ENCODE data around the gene LYPD6B.
"Not testable (repeated sequence)": the region's sequence is repeated elsewhere in the genome, so short reads cannot be mapped to it uniquely, and the experiment has no call there.

The LYPD6B gene

DNA sequence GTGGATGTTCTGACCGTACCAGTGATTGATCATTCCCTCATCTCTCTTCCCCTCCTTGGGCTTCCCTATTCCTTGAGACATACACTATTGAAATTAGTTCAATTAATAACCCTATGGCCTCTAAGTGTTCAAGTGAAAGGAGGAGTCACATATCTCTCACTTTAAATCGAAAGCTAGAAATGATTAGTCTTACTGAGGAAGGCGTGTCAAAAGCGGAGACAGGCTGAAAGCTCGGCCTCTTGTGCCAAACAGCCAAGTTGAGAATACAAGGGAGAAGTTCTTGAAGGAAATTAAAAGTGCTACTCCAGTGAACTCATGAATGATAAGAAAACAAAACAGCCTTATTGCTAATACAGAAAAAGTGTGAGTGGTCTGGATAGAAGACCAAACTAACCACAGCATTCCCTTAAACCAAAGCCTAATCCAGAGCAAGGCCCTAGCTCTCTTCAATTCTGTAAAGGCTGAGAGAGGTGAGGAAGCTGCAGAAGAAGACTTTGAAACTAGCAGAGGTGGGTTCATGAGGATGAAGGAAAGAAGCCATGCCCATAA lies 147.5 kb downstream of the LYPD6B start:
- in situ Hi-C loops (cut with HindIII; ENCODE audit: low sequenced_read_pairs): no loop called here

DNA sequence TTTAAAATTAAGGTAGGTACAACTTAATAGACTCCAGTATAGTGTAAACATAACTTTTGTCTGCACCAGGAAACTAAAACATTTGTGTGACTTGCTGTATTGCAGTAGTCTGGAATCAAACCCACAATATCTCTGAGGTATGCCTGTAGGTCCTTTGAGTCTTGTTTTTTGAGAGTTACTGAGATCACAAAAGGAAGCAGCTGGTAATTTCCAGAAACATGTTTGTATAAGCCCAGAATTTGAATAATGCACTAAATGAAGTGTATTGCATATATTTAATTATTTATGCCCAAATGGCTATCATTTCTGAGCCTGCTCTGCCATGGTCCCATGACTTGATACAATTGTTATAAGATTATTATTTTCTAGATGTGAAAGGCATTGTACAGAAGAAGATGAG lies 148.6 kb downstream of the LYPD6B start:
- in situ Hi-C loops (cut with HindIII; ENCODE audit: low sequenced_read_pairs): no loop called here

DNA sequence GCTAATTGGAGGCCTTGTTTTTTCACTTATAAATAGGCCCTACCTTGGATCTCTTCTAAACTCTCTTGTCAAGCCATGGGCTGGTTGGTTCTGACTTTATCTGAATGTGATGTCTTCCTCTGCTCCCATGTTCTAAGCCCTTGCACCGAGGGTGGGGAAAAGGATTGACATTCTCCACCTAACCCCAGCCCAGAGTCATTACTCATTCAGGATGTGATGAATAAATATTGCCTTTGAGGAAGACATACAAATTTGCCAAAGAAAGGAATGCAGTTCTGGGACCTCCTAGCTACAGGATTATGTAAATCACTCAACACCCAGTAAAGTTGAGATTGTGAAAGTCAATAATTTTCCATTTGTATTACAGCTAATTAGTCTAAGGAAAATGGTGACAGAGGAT lies 149.8 kb downstream of the LYPD6B start:
- in situ Hi-C loops (cut with HindIII; ENCODE audit: low sequenced_read_pairs): no loop called here

DNA sequence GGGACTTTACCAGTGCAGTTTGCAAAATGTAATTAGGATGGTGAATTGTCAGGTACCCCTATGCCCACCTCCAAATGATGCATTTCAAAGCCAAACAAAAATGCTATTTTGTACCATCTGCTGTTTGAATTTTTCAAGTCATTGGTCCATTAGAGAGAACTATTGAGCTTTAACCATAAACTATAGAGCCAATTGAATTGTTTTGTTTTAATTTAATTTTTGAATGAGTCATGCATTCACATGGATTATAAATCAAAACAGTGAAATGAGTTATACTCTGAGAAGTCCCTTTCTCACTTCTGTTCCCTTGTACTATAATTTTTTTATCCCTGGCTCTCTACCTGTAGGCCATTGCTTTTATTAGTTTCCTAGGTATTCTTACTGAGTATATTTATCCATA lies 151.3 kb downstream of the LYPD6B start:
- in situ Hi-C loops (cut with HindIII; ENCODE audit: low sequenced_read_pairs): no loop called here

DNA sequence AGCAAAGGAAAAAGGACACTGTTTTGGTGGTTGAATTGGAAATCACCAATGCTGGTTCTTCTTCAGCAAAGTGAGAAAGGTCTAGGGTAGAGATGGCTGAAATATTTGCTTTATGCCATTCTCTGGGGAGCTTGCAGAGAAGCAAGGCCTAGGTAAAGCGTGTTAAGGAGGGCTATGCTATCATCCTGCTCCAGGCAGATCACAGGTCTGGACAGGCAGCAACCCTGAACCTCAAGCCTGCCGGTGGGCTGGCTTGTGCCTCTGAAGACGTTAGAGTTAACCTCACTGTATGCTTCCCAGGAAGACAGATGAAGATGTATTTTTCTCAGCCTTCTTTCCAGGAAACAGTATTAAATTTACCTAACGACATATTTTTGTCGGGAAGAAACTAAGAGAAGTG lies 153.4 kb downstream of the LYPD6B start:
- in situ Hi-C loops (cut with HindIII; ENCODE audit: low sequenced_read_pairs): no loop called here

DNA sequence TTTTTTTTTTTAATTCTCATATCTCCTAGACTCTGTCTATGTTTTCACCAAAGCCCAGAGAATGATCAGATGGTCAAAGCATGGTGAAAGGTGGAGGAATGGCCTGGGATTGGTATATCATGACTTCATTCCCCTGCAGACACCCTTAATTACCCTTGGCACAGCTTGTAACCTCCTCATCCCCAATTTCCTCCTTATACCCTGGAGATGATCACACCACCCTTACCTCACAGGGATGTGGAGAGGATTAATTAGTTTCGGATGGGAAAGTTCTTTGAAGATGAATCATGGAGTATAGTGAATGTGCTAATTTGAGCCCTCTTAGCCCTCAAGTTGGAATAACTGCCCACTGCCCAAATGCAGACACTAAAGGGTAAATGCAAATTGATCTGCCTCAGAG lies 153.9 kb downstream of the LYPD6B start:
- in situ Hi-C loops (cut with HindIII; ENCODE audit: low sequenced_read_pairs): no loop called here

DNA sequence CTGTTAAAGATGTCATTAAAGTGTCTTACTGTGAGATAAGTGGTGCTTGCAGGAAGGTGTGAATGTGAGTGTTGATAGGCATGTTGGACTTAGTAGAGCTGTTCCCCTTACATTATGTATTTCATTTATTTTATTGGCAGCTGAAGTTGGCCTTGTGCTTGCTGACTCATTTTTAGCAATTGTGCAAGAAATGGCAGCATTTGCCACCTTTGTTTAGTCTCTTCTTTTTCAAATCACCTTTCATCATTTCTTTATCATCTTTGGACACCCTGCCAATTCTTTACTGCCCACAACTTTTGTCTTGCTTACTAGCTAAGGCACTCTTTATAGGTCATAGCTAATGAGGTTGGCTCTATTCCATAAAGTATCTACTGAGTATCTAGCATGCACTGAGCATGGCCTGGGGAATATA lies 161.6 kb downstream of the LYPD6B start:
- in situ Hi-C loops (cut with HindIII; ENCODE audit: low sequenced_read_pairs): no loop called here

DNA sequence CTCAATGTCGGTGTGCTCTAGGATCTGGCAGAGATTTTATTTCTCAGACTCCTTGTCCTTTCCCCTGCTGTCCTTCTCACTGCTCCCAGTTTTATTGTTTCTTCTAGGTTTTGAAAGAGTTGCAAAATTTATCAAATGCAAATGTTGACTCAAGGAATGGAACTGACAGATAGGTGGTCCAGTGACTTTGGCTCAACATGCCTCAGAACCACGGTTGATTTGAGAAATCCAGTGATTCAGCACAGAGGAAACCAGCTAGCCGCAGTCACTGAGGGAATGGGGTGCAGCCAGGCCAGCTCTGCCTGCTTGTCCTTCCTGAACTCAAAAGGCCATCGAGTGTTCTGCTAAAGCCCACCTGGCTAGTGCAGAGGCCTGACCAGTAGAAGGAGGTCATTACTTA lies 166.2 kb downstream of the LYPD6B start:
- in situ Hi-C loops (cut with HindIII; ENCODE audit: low sequenced_read_pairs): no loop called here

DNA sequence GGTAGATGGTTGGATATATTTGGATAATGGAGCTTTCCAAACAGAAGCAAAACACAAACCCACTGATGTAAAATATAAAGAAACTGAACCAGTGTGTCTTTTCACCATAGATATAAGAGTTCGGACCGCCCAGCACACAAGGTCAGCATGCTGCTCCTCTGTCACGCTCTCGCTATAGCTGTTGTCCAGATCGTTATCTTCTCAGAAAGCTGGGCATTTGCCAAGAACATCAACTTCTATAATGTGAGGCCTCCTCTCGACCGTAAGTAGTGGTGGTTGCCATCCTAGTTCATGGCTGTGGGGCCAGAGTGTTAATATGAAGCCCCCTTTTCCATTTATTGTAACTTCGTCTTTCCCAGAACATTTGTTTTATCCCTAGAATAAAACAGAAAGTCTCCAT lies 166.6 kb downstream of the LYPD6B start:
- in situ Hi-C loops (cut with HindIII; ENCODE audit: low sequenced_read_pairs): no loop called here

DNA sequence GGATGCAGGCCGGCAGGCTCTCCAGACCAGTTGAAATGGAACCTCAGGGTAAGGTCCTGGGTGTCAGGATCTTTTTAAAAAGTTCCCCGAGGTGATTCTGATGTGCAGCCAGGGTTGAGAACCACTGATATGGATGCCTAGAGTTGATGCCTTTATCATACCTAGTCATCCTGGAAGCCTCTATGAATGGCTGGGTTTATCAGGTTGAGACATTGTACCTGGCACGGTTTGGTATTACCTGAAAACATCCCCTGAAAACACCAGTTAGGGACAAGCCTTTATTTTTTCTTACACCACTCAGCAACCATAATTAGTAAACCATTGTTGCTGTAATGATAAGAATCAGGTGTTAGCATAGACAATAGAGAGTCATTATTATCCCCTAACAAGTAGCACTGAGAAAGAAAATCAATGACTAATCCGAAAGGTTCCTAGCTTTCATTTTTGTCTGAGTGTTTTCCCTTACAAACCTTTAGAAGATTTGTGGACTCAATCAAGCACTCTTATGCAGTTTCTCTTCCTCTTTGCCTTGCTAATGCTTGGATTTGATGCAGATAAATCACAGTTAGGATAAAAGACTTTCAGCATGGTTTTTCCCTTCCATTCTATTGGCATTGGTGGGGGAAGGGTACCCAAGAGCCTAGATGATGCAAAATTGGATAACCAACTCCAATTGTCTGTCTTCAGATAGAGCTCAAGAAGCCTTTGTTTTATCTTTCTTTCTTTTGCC lies 175.4 kb downstream of the LYPD6B start:
- in situ Hi-C loops (cut with HindIII; ENCODE audit: low sequenced_read_pairs): no loop called here

DNA sequence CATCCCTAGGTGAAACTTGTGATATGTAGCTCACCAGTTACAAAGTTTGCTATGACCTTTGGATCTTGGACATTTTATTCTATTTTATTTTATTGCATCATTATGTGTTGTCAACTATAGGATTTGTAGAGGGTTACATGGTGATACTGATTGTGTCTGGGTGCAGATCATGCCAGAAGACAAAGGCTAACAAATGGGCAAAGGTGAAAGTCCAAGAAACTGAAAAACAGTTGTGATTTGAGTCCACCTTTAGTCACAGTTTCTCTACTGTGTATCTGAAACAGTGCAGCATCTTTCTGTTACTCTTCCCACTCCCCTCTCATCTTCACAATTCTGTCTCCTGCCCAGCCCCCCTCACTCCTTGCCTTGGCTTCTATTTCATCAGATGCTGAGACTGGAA lies 180.0 kb downstream of the LYPD6B start:
- in situ Hi-C loops (cut with HindIII; ENCODE audit: low sequenced_read_pairs): no loop called here

DNA sequence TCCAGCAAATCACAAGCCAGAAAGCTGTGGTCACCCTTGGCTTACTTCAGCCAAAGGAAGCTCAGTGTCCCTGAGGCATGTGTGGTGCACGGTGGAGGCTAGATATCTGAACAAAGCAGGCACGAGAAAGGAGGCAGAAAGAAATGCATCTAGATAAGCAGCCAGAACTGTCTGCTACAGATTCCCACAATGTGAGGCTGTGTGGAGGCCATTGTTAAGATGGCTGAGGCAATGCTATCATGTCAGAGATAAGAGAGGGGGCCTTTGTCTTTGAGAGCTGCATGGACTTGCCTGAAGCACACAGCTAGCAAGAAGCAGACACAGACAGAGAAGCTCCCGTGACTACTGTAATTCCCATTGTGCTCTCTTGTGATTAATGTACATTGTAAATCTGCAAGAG lies 181.4 kb downstream of the LYPD6B start:
- in situ Hi-C loops (cut with HindIII; ENCODE audit: low sequenced_read_pairs): no loop called here

DNA sequence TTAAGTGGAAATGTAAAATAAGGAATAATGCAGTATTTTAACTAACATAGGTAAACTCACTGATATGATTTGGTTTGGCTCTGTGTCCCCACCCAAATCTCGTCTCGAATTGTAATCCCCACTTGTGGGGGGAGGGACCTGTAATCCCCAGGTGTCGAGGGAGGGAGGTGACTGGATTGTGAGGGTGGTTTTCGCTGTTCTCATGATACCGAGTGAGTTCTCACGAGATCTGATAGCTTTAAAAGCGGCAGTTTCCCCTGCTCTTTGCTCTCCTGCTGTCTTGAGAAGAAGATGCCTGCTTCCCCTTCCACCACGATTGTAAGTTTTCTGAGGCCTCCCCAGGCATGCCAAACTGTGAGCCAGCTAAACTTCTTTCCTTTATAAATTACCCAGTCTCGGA lies 182.5 kb downstream of the LYPD6B start:
- in situ Hi-C loops (cut with HindIII; ENCODE audit: low sequenced_read_pairs): no loop called here

DNA sequence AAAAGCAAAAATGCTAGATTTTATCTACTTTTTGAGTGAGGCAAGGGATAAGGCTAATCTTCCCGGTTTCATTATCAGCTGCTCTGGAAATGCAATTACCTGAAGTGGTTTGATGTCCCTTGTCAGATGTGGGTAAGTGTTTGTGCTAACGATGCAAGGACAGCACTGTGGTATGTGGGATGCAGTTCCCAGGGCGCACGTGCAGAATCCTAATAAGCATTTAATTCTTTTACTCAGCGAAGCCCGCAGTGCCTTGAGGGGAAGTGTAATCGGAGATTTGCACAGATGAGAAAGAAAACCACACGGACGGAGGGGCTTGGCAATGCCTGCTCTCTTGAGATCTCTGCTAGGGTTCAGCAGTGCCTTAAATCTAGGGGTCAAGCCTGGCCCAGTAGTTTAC lies 183.4 kb downstream of the LYPD6B start:
- in situ Hi-C loops (cut with HindIII; ENCODE audit: low sequenced_read_pairs): no loop called here

DNA sequence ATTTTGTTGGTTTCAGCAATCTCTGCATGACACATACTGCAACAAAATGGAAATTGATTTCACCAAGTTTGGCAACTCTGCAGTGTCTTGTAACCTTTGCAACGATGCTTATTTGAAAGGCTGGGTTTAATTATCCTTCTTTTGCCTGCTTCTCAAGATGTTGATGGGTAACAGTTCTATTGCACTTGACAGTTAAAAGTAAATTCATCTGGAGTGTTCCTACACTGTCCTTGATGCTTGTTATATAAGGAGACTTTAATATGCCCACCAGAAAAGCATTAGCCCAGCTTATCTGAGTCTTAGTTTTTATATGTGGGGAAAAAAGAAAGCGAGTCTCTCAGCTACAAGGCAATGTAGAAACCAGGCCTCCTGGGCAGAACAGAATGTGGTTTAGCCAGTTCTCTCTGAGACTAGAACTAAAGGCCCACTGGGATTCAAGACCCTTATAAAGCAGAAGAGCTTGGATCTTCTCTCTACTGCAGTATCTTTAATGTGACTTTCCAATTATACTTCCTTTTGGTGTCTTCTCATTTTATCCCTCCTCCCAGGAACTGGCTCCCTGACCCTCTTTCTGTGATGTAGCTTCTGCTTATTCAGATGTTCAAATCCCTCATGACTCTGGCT lies 185.1 kb downstream of the LYPD6B start:
- in situ Hi-C loops (cut with HindIII; ENCODE audit: low sequenced_read_pairs): no loop called here

DNA sequence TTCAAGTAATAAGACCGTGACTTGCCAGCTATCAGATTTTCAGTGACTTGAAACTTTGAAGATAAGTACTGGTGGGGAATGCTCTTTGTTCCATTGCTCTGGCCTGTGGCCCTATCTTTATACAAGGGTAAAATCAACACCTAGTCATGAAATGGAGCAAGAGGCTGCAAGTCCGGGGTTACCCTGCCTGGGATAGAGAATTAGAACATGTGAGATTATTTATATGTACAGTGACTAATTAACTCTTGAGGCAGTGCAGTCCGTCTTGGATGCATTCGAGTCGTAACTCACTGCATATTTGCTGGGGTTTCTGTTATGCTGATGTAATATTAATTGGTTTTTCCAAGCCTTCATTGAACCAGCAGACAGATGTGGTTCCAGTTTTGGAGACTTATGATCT lies 186.0 kb downstream of the LYPD6B start:
- in situ Hi-C loops (cut with HindIII; ENCODE audit: low sequenced_read_pairs): no loop called here

DNA sequence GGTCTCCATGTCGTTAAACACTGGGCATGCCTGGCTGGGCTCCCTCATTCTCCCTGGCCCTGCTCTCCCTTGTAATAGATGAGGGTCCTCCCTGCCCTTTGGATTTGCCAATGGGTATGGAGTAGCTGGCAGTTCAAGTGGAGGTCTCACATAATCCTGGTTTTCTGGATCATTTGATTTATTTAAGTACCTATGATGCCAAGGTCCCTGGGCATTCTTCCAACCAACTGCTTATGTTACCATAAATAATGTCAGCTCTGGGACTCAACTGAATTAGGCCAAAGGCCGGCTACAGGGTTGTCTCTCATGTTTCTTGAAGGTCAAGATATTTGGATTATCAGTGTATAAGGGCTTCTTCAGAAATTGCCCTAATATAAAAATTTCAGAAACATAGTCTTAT lies 186.9 kb downstream of the LYPD6B start:
- in situ Hi-C loops (cut with HindIII; ENCODE audit: low sequenced_read_pairs): no loop called here

DNA sequence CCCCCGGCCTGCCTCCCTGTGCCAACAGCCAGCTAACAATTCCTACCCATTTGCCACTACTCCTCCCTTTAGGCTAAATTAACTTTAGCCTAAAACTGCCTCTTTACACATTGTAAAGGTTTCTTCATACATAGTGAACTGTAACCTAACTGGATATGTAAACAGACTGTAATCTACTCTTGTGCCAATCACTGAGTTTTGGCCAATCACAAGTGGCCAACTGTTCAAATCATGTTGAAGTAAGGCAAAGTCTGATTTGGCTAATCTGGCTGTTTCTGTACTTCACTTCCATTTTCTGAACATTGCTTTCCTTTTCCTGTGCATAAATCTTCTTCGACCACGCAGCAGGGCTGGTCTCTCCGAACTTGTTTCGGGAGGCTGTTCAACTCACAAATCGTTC lies 188.3 kb downstream of the LYPD6B start:
- in situ Hi-C loops (cut with HindIII; ENCODE audit: low sequenced_read_pairs): no loop called here

DNA sequence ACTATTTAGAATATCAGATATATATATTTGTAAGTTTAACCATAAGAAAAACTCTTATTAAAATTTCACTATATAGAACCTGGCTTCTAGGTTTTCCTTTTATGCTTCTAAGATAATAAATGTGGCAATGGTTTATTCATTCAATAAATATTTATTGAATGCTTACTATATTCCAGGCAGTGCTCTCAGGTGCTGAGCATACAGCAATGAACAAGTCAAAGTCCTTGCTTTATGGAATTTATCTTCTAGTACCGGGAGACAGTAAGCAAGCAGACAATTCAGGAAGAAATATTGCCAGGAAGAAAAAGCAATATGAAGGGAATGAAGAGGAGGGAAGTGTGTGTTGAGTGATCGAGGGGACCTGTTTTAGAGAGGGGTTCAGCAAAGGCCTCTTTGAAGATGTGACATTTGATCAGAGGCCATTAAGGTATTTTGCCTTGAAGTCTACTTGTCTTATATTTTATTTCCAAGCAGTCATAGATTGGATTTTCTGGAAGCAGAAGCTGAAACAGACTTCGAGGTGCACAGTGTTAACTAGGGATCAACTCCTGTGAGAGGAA lies 197.4 kb downstream of the LYPD6B start:
- in situ Hi-C loops (cut with HindIII; ENCODE audit: low sequenced_read_pairs): no loop called here

DNA sequence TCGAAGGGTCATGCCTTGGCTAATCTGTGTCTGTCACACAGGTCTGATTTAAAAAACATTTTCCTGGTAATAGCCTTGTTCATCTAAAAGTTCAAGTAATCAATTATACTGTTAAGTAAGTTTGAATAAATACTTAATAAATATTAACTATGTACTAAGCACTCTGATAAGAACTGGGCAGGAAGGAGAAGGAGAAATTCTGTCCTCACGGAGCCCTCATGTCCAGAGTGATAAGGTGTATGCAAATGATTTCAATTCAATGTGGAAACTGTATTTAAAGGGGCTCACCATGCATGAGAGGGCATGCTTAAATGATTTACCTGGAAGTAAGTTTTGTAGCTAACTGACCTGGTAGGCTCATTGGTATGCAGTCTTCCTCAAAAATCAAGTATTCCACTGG lies 197.9 kb downstream of the LYPD6B start:
- in situ Hi-C loops (cut with HindIII; ENCODE audit: low sequenced_read_pairs): no loop called here

DNA sequence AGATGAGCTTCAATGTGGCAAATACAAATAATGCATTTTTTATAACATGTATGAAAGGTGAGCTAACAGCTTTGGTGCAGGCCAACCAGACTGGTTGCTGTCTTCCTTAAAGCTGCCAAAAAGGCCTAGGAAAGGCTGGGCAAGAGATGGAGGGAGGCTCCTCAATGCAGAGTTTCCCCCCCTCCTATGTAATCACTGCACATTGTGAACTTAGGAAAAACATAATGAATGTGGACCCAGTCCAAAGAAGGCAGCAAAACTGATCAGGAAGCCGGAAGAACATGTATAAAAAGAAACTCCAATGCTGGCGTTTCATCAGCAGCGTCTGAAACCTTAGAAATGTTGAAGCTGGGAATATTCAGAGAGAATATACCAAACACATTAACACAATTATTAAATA lies 207.7 kb downstream of the LYPD6B start:
- in situ Hi-C loops (cut with HindIII; ENCODE audit: low sequenced_read_pairs): no loop called here

DNA sequence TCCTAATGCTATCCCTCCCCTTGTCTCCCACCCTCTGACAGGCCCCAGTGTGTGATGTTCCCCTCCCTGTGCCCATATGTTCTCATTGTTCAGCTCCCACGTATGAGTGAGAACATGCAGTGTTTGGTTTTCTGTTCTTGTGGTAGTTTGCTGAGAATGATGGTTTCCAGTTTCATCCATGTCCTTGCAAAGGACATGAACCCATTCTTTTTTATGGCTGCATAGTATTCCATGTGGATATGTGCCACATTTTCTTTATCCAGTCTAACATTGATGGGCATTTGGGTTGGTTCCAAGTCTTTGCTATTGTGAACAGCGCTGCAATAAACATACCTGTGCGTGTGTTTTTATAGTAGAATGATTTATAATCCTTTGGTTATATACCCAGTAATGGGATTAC lies 212.9 kb downstream of the LYPD6B start:
- in situ Hi-C loops (cut with HindIII; ENCODE audit: low sequenced_read_pairs): not testable (repeated sequence)
